Spinal cord (tissue), 10 donors: Measurements from ENCODE around the gene CD101. TPM values are rescaled to one million over a fixed set of nuclear protein-coding genes. Genes with fewer than 3 reads are reported as not detected.
A peak's percentile ranks its signal among the peaks of the same experiment; 100 is the strongest.

ENCODE experiments used
- DNase-seq, 6 donors: peaks; one replicate each; pipeline versions ENCODE4 v3.0.0 to v3.0.0-alpha.2; 2013 to 2015; ENCODE audit warnings: low spot score in 6 of 6, low read depth in 4 of 6
- H3K27ac ChIP-seq: one replicate; pipeline ENCODE4 v1.5.1; 2013; ENCODE audit warnings: low read depth, low read length, control low read depth
- H3K27me3 ChIP-seq: one replicate; pipeline ENCODE4 v1.6.1; 2013; ENCODE audit warnings: low read length; ENCODE audit not compliant: control insufficient read depth, insufficient read depth
- H3K36me3 ChIP-seq: one replicate; pipeline ENCODE4 v1.6.1; 2013; ENCODE audit warnings: low read length; ENCODE audit not compliant: control insufficient read depth, insufficient read depth
- H3K4me1 ChIP-seq: one replicate; pipeline ENCODE4 v1.6.1; 2013; ENCODE audit warnings: low read length; ENCODE audit not compliant: control insufficient read depth, insufficient read depth
- H3K4me3 ChIP-seq: one replicate; pipeline ENCODE4 v1.5.1; 2013; ENCODE audit warnings: low read depth, low read length, control low read depth
- H3K9me3 ChIP-seq: one replicate; pipeline ENCODE4 v1.6.1; 2013; ENCODE audit warnings: low read length; ENCODE audit not compliant: control insufficient read depth, insufficient read depth
- WGBS: methylation state at CpG from one replicate; pipeline ENCODE4 v1.1.5; 2013; ENCODE audit warnings: missing lambda C conversion rate; ENCODE audit not compliant: insufficient coverage; 5-methylcytosine and 5-hydroxymethylcytosine counted together
- polyA plus RNA-seq, 2 donors: library from polyadenylated mRNA; unstranded; fragments of 120-200 nt; gene quantifications; one replicate each; pipeline ENCODE4 v1.2.1, GENCODE V29; 2013; ENCODE audit not compliant: insufficient read length in 2 of 2
- total RNA-seq, 2 donors: library from RNA; depleted of rRNA in 1 of 2; stranded (reverse); fragments of 120-200 nt in 1 of 2; fragments of >200 nt in 1 of 2; gene quantifications; one replicate each; pipeline versions ENCODE4 v1.2.3 to v1.2.4, GENCODE V29; 2013 to 2014
- donor health status: healthy.

CD101 gene
- total and polyA plus RNA-seq, 4 donors = 1.4 to 6.5 (median 4.0) TPM

- no peaks in the 10 kb centered on the region for H3K36me3 ChIP-seq
- WGBS = 39% methylated on average over 3 of the region's 4 CpGs
- no peak overlapping the region for H3K4me3 ChIP-seq
- DNase-seq = no peak
- no peaks in the 10 kb centered on the region for H3K9me3 ChIP-seq
- H3K27ac ChIP-seq = no peak overlapping the region
- peaks cover 10% of the 10 kb centered on the region for H3K4me1 ChIP-seq
- H3K27me3 ChIP-seq = no peaks in the 10 kb centered on the region
Observed at GRCh38 chr1:117058810-117059209, 57.2 kb downstream of the CD101 start.

GRCh38 chr1:117059334-117059677 is 57.7 kb downstream of the CD101 start:
- Histone ChIP-seq H3K4me1 (peaks cover 10% of the 10 kb centered on the region), H3K27ac (peak overlapping the region; percentile 75), H3K4me3 (peak overlapping the region; percentile 70), H3K27me3 (no peaks in the 10 kb centered on the region), H3K36me3 (no peaks in the 10 kb centered on the region), H3K9me3 (no peaks in the 10 kb centered on the region)
- DNase-seq = peak in 1 of 6 donors; percentile 33
- WGBS = 0% methylated on average over 12 of the region's 18 CpGs

- no peaks in the 10 kb centered on the region for H3K36me3 ChIP-seq
- peak within 1 kb of the TSS; percentile 70 for H3K4me3 ChIP-seq
- H3K27me3 ChIP-seq = no peaks in the 10 kb centered on the region
- H3K4me1 ChIP-seq = peaks cover 10% of the 10 kb centered on the region
- H3K9me3 ChIP-seq = no peaks in the 10 kb centered on the region
- 0% methylated on average over 45 of the region's 48 CpGs for WGBS
- H3K27ac ChIP-seq = peak within 1 kb of the TSS; percentile 75
- peak; percentile 94 to 100 (median 96) for DNase-seq
Observed at GRCh38 chr1:117059678-117060440, 58.3 kb downstream of the CD101 start, which contains the start of gene TTF2. Gene TTF2 (plus strand): TSS chr1:117060326. CDS start chr1:117060347, 21 bp downstream.

- peak in 1 of 6 donors; percentile 41 for DNase-seq
- H3K4me3 ChIP-seq = peak overlapping the region; percentile 70
- no peaks in the 10 kb centered on the region for H3K9me3 ChIP-seq
- H3K27me3 ChIP-seq = no peaks in the 10 kb centered on the region
- H3K27ac ChIP-seq = peak overlapping the region; percentile 29
- 18% methylated on average over 41 of the region's 42 CpGs for WGBS
- peaks cover 10% of the 10 kb centered on the region for H3K4me1 ChIP-seq
- H3K36me3 ChIP-seq = no peaks in the 10 kb centered on the region
Observed at GRCh38 chr1:117060441-117061317, 59.1 kb downstream of the CD101 start.

- H3K27ac ChIP-seq = no peak overlapping the region
- H3K4me3 ChIP-seq = no peak overlapping the region
- H3K27me3 ChIP-seq = no peaks in the 10 kb centered on the region
- H3K9me3 ChIP-seq = no peaks in the 10 kb centered on the region
- H3K36me3 ChIP-seq = no peaks in the 10 kb centered on the region
- H3K4me1 ChIP-seq = peaks cover 10% of the 10 kb centered on the region
- DNase-seq = no peak
- whole genome bisulfite sequencing = 63% methylated on average over 1 of the region's 2 CpGs
Observed at GRCh38 chr1:117061986-117062415, 60.4 kb downstream of the CD101 start.

- no peak overlapping the region for H3K27ac ChIP-seq
- no peaks in the 10 kb centered on the region for H3K9me3 ChIP-seq
- no peaks in the 10 kb centered on the region for H3K4me1 ChIP-seq
- 60% methylated on average over 3 of the region's 6 CpGs for WGBS
- H3K27me3 ChIP-seq = no peaks in the 10 kb centered on the region
- no peak for DNase-seq
- no peak overlapping the region for H3K4me3 ChIP-seq
- no peaks in the 10 kb centered on the region for H3K36me3 ChIP-seq
Observed at GRCh38 chr1:117066367-117066766, 64.8 kb downstream of the CD101 start.

- peak in 3 of 6 donors; percentile 45 to 89 (median 82) for DNase-seq
- Histone ChIP-seq H3K9me3 (no peaks in the 10 kb centered on the region), H3K27me3 (no peaks in the 10 kb centered on the region), H3K36me3 (no peaks in the 10 kb centered on the region), H3K4me3 (no peak overlapping the region), H3K27ac (no peak overlapping the region), H3K4me1 (no peaks in the 10 kb centered on the region)
- WGBS = 20% methylated on average over 1 of the region's 6 CpGs
Observed at GRCh38 chr1:117067533-117068370, 66.2 kb downstream of the CD101 start.

- DNase-seq = peak in 2 of 6 donors; percentile 60 to 68
- Histone ChIP-seq H3K36me3 (no peaks in the 10 kb centered on the region), H3K27me3 (no peaks in the 10 kb centered on the region), H3K4me3 (no peak overlapping the region), H3K9me3 (no peaks in the 10 kb centered on the region), H3K4me1 (no peaks in the 10 kb centered on the region), H3K27ac (no peak overlapping the region)
- 80% methylated on average over 1 of the region's 5 CpGs for WGBS
Observed at GRCh38 chr1:117068580-117068979, 67.0 kb downstream of the CD101 start.

- Histone ChIP-seq H3K4me1 (no peaks in the 10 kb centered on the region), H3K36me3 (no peaks in the 10 kb centered on the region), H3K4me3 (no peak overlapping the region), H3K27me3 (no peaks in the 10 kb centered on the region), H3K9me3 (no peaks in the 10 kb centered on the region), H3K27ac (no peak overlapping the region)
- no peak for DNase-seq
- WGBS = 86% methylated on average over 3 of the region's 4 CpGs
Observed at GRCh38 chr1:117069220-117069844, 67.8 kb downstream of the CD101 start.
